Measurements from ENCODE around the gene RECK.

- TF ChIP-seq CTCF (IDR thresholded peaks at IDR 0.05) (no peak), POLR2A (IDR thresholded peaks at IDR 0.05) (no peak)
These were observed 122.2 kb downstream of the RECK start for GRCh38 chr9:36158917-36159316.

All from breast epithelium (tissue), 3 donors.